B cell (primary cell): Measurements from ENCODE around the gene DCLK1. TPM values are rescaled to one million over a fixed set of nuclear protein-coding genes. Genes with fewer than 3 reads are reported as not detected.

Experiments used
- ATAC-seq: fragments of 200-7000 bp; cut with Tn5 transposase; one replicate; pipeline ENCODE4 v1.10.0; 2021; ENCODE audit warnings: low read depth, mild to moderate bottlenecking, moderate number of reproducible peaks, moderate library complexity
- CTCF ChIA-PET: fragments of 350-600 bp; sonication (Branson Sonifier 250); formaldehyde crosslinking; loops from one replicate; lab custom pipeline; 2021; ENCODE audit warnings: antibody characterized with exemption, inconsistent platforms; lab: Charles Lee
- POLR2A ChIA-PET: fragments of 350-600 bp; sonication (Branson Sonifier 250); formaldehyde crosslinking; loops from one replicate; lab custom pipeline; 2021; ENCODE audit warnings: antibody characterized with exemption; lab: Charles Lee
- DNase-seq: peaks from one replicate; pipeline ENCODE4 v3.0.0; 2013
- H2AFZ ChIP-seq: 2 replicates; pipeline ENCODE4 v1.6.1; 2012; ENCODE audit warnings: mild to moderate bottlenecking, low read depth, low read length; ENCODE audit not compliant: insufficient read depth, poor library complexity, severe bottlenecking
- H3K27ac ChIP-seq, 2 donors: 1 replicate in 1 of 2; 2 replicates in 1 of 2; pipeline ENCODE4 v1.5.1; 2012 to 2013; ENCODE audit warnings: low read length in 2 of 2, mild to moderate bottlenecking in 2 of 2, moderate library complexity in 1 of 2
- H3K27me3 ChIP-seq, 4 experiments: fragments of 200-600 bp in 1 of 4; sonication (generic) in 1 of 4; replicated peaks in 1 of 4; 1 replicate in 2 of 4; 2 replicates in 2 of 4; pipeline versions ENCODE4 v1.6.1 to v1.7.0; 2013 to 2016; ENCODE audit warnings: low read length in 3 of 4, mild to moderate bottlenecking in 2 of 4, mixed read lengths in 1 of 4, moderate library complexity in 1 of 4; ENCODE audit not compliant: insufficient read depth in 4 of 4, control insufficient read depth in 3 of 4; ENCODE audit errors: control extremely low read depth in 1 of 4
- H3K36me3 ChIP-seq, 2 experiments: replicated peaks in 1 of 2; 1 replicate in 1 of 2; 2 replicates in 1 of 2; pipeline versions ENCODE4 v1.6.1 to v1.7.1; 2013; ENCODE audit warnings: low read length in 1 of 2; ENCODE audit not compliant: insufficient read depth in 2 of 2, control insufficient read depth in 1 of 2; ENCODE audit errors: control extremely low read depth in 1 of 2, extremely low read depth in 1 of 2
- H3K4me1 ChIP-seq, 2 donors: fragments of 200-600 bp in 1 of 2; sonication (generic) in 1 of 2; 1 replicate in 1 of 2; 2 replicates in 1 of 2; pipeline versions ENCODE4 v1.5.1 to v1.6.1; 2013 to 2017; ENCODE audit warnings: low read length in 2 of 2; ENCODE audit not compliant: control insufficient read depth in 2 of 2, insufficient read depth in 2 of 2
- H3K4me2 ChIP-seq: replicated peaks from 2 replicates; pipeline ENCODE3; 2012; ENCODE audit warnings: mild to moderate bottlenecking, low read depth, low read length; ENCODE audit not compliant: poor library complexity, severe bottlenecking
- H3K4me3 ChIP-seq, 5 experiments: fragments of 200-600 bp in 1 of 5; sonication (generic) in 1 of 5; 1 replicate in 3 of 5; 2 replicates in 2 of 5; pipeline versions ENCODE4 v1.5.1 to v1.7.0; 2011 to 2016; ENCODE audit warnings: low read length in 4 of 5, mild to moderate bottlenecking in 4 of 5, low read depth in 2 of 5, control low read depth in 1 of 5, moderate library complexity in 1 of 5; ENCODE audit not compliant: insufficient read depth in 1 of 5; ENCODE audit errors: control extremely low read depth in 1 of 5, extremely low read depth in 1 of 5
- H3K79me2 ChIP-seq: fragments of 200-600 bp; sonication (generic); one replicate; pipeline ENCODE4 v1.6.0; 2016; ENCODE audit warnings: low read length; ENCODE audit not compliant: control insufficient read depth, insufficient read depth
- H3K9ac ChIP-seq: fragments of 200-600 bp; sonication (generic); 2 replicates; pipeline ENCODE4 v1.6.1; 2017; ENCODE audit warnings: mild to moderate bottlenecking, low read length, moderate library complexity
- H3K9me3 ChIP-seq, 3 donors: one replicate each; pipeline versions ENCODE4 v1.6.1 to v1.7.1; 2013; ENCODE audit warnings: low read length in 2 of 3; ENCODE audit not compliant: control insufficient read depth in 2 of 3, insufficient read depth in 1 of 3; ENCODE audit errors: control extremely low read depth in 1 of 3
- H4K20me1 ChIP-seq: 2 replicates; pipeline ENCODE4 v1.6.0; 2012; ENCODE audit warnings: mild to moderate bottlenecking, low read length; ENCODE audit not compliant: insufficient read depth, control insufficient read depth, poor library complexity, severe bottlenecking
- H3K27ac Mint-ChIP-seq: one replicate; pipeline ENCODE4 v1.8.0; 2021; ENCODE audit warnings: mixed read lengths
- H3K27me3 Mint-ChIP-seq: one replicate; pipeline ENCODE4 v1.8.0; 2021; ENCODE audit warnings: mixed read lengths
- H3K4me1 Mint-ChIP-seq: one replicate; pipeline ENCODE4 v1.8.0; 2021; ENCODE audit warnings: mixed read lengths
- H3K4me3 Mint-ChIP-seq: one replicate; pipeline ENCODE4 v1.8.0; 2021; ENCODE audit warnings: mixed read lengths
- H3K9me3 Mint-ChIP-seq: one replicate; pipeline ENCODE4 v1.8.0; 2022; ENCODE audit warnings: mixed read lengths; ENCODE audit not compliant: insufficient read depth
- EZH2 ChIP-seq: IDR thresholded peaks from 2 replicates; pipeline ENCODE4 v1.6.1; 2012; ENCODE audit warnings: borderline replicate concordance, low read depth, mild to moderate bottlenecking, moderate library complexity, low read length; ENCODE audit not compliant: insufficient read depth, poor library complexity, severe bottlenecking
- WGBS: methylation state at CpG from one replicate; pipeline ENCODE4 v1.1.5; 2013; ENCODE audit warnings: missing lambda C conversion rate; ENCODE audit not compliant: insufficient coverage; 5-methylcytosine and 5-hydroxymethylcytosine counted together
- intact Hi-C: fragments of 100-400 bp; cut with micrococcal nuclease; formaldehyde crosslinking; loops from one replicate; pipeline ENCODE4 v1.10.0; 2022
- polyA plus RNA-seq: library from polyadenylated mRNA; depleted of rRNA; stranded (reverse); fragments of >200 nt; gene quantifications from 2 replicates; pipeline ENCODE4 v1.2.3, GENCODE V29; 2012
- total RNA-seq, 2 donors: library from RNA; stranded (reverse); fragments of 120-200 nt in 1 of 2; gene quantifications; 1 replicate in 1 of 2; 2 replicates in 1 of 2; pipeline versions ENCODE4 v1.2.3 to v1.2.4, GENCODE V29; 2013 to 2022
- TF ChIP-seq, protein P1 (sequence below): fragments of 200-600 bp; IDR thresholded peaks from one replicate; pipeline ENCODE4 v1.8.0; 2022; ENCODE audit warnings: antibody characterized with exemption, mild to moderate bottlenecking

DCLK1 gene
- total and polyA plus RNA-seq, 2 donors (not counting 1 experiment from before 2014, with no cell fraction given), result not detected

DNA sequence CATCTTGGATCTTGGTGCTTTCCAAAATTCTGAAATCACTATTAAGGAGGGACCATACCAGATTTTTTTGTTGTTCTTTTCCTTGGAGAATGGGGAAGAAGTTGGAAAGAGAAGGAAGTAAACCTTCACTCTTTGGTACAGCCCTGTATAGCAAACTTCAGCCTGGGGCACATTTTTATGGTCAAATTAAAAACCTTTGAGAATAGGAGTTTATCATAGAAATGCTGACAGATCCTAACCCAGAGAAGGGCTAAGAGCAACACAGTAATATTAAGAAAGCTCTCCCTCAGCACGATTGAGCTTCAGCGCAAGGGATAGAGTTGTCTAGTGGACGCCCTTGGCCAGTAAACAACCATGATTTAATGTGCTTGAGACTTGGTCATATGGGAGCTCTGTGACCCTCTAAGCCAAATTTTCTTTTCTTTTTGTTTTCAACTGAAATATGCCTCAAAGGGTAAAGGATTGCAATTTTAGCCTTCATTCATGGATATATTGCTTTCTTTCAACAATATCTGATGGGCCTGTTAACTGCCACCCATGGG lies 360.4 kb downstream of the DCLK1 start:
- Histone ChIP-seq H3K4me2 (no peak overlapping the region), H4K20me1 (no peaks in the 10 kb centered on the region), H3K9me3 (peaks cover 0 to 1% (median 0%) of the 10 kb centered on the region in 3 donors), H3K9ac (no peak overlapping the region), H3K36me3 (no peaks in the 10 kb centered on the region), H3K79me2 (no peaks in the 10 kb centered on the region), H3K4me1 (no peaks in the 10 kb centered on the region), H3K4me3 (no peak overlapping the region), H3K27ac (no peak overlapping the region), H2AFZ (no peak overlapping the region), H3K27me3 (no peaks in the 10 kb centered on the region)
- no peak for TF ChIP-seq EZH2
- TF ChIP-seq, protein P1, sequence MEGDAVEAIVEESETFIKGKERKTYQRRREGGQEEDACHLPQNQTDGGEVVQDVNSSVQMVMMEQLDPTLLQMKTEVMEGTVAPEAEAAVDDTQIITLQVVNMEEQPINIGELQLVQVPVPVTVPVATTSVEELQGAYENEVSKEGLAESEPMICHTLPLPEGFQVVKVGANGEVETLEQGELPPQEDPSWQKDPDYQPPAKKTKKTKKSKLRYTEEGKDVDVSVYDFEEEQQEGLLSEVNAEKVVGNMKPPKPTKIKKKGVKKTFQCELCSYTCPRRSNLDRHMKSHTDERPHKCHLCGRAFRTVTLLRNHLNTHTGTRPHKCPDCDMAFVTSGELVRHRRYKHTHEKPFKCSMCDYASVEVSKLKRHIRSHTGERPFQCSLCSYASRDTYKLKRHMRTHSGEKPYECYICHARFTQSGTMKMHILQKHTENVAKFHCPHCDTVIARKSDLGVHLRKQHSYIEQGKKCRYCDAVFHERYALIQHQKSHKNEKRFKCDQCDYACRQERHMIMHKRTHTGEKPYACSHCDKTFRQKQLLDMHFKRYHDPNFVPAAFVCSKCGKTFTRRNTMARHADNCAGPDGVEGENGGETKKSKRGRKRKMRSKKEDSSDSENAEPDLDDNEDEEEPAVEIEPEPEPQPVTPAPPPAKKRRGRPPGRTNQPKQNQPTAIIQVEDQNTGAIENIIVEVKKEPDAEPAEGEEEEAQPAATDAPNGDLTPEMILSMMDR, result no peak
- ATAC-seq (no peak), DNase-seq (no peak)
- no peaks in the 10 kb centered on the region for H3K9me3 Mint-ChIP-seq
- ChIA-PET POLR2A (no interaction called here), CTCF (no interaction called here)
- H3K4me1 Mint-ChIP-seq, result no peaks in the 10 kb centered on the region
- no peak overlapping the region for H3K4me3 Mint-ChIP-seq
- WGBS, result 75% methylated on average over 2 of the region's 3 CpGs
- intact Hi-C loops, result no loop called here
- H3K27me3 Mint-ChIP-seq, result peaks cover 4% of the 10 kb centered on the region
- no peak overlapping the region for H3K27ac Mint-ChIP-seq

DNA sequence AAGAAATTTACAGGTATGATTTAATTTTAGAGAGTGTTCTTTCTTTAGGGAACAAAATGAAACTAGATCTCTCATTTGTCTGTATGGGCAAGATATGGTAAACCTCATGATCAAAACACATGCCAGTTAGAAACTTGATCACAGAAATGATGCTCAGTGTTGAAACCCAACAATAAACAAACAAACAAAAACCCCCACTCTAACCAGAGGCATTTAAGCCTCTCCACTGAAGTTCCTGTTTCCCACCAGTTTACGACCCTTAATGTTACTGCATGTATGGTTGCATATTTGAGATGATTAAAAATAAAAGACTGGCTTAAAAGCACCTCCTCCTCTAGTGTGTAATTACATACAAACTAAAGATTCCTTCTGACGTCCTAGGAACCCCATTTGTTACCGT lies 361.4 kb downstream of the DCLK1 start:
- Mint-ChIP-seq H3K9me3 (no peaks in the 10 kb centered on the region), H3K4me3 (no peak overlapping the region), H3K4me1 (no peaks in the 10 kb centered on the region), H3K27me3 (peaks cover 4% of the 10 kb centered on the region), H3K27ac (no peak overlapping the region)
- H3K36me3 ChIP-seq, result no peaks in the 10 kb centered on the region
- H3K4me3 ChIP-seq, result no peak overlapping the region
- TF ChIP-seq, protein P1, result no peak
- no peak for TF ChIP-seq EZH2
- POLR2A ChIA-PET, result no interaction called here
- no peak overlapping the region for H3K27ac ChIP-seq
- CTCF ChIA-PET, result no interaction called here
- H3K9ac ChIP-seq, result no peak overlapping the region
- H3K4me2 ChIP-seq, result no peak overlapping the region
- H3K9me3 ChIP-seq, result peaks cover 0 to 1% (median 0%) of the 10 kb centered on the region in 3 donors
- intact Hi-C loops, result no loop called here
- DNase-seq (no peak), ATAC-seq (no peak)
- no peaks in the 10 kb centered on the region for H3K4me1 ChIP-seq
- no CpG with 5 or more reads among the region's 3 CpGs for WGBS
- H3K79me2 ChIP-seq, result no peaks in the 10 kb centered on the region
- H3K27me3 ChIP-seq, result no peaks in the 10 kb centered on the region
- no peak overlapping the region for H2AFZ ChIP-seq
- H4K20me1 ChIP-seq, result no peaks in the 10 kb centered on the region
